ENCODE results near the gene PCDHGA5.
"Not testable (repeated sequence)": the region's sequence is repeated elsewhere in the genome, so short reads cannot be mapped to it uniquely, and the experiment has no call there.

The PCDHGA5 gene

GRCh38 chr5:141409598-141410306 is 45.8 kb downstream of the PCDHGA5 start:
- no peak for DNase-seq (ENCODE audit: low read depth, low spot score)
- Histone ChIP-seq H3K27ac (no peak overlapping the region), H3K4me3 (no peak overlapping the region), H3K9me3 (ENCODE audit: low read depth, low read length) (no peaks in the 10 kb centered on the region), H3K36me3 (ENCODE audit: insufficient read depth, low read length) (no peaks in the 10 kb centered on the region), H3K9ac (ENCODE audit: insufficient read length) (no peak overlapping the region)
- no peak for TF ChIP-seq POLR2AphosphoS5 (IDR thresholded peaks at IDR 0.05; ENCODE audit: borderline replicate concordance, low read depth, low read length)

DNA sequence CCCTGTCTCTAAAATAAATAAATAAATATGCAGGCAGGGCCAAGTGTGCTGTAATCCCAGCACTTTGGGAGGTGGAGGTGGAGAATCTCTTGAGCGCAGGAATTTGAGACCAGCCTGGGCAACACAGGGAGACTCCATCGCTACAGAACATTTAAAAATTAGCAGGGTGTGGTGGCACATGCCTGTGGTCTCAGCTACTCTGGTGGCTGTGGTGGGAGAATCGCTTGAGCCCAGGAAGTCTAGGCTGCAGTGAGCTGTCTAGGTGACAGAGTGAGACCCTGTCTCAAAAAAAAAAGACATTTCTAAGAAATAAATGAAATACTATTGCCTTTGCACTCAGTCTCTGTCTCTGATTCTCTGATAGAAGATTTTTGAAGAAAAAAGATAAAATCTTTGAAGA is 47.6 kb downstream of the PCDHGA5 start:
- no peak for TF ChIP-seq FOXP2 (optimal IDR thresholded peaks at IDR 0.05; ENCODE audit: control extremely low read depth, extremely low read length, insufficient read depth)
- no peak for TF ChIP-seq EZH2 (IDR thresholded peaks at IDR 0.05)
- no peak for TF ChIP-seq POLR2AphosphoS5 (IDR thresholded peaks at IDR 0.05; ENCODE audit: borderline replicate concordance, low read depth, low read length)
- DNase-seq (ENCODE audit: low read depth, low spot score), result no peak
- H3K9ac ChIP-seq (ENCODE audit: insufficient read length), result no peak overlapping the region
- H3K4me3 ChIP-seq, result no peak overlapping the region
- no peak overlapping the region for H3K27ac ChIP-seq
- H3K36me3 ChIP-seq (ENCODE audit: insufficient read depth, low read length), result no peaks in the 10 kb centered on the region
- H3K9me3 ChIP-seq (ENCODE audit: low read depth, low read length), result no peaks in the 10 kb centered on the region

DNA sequence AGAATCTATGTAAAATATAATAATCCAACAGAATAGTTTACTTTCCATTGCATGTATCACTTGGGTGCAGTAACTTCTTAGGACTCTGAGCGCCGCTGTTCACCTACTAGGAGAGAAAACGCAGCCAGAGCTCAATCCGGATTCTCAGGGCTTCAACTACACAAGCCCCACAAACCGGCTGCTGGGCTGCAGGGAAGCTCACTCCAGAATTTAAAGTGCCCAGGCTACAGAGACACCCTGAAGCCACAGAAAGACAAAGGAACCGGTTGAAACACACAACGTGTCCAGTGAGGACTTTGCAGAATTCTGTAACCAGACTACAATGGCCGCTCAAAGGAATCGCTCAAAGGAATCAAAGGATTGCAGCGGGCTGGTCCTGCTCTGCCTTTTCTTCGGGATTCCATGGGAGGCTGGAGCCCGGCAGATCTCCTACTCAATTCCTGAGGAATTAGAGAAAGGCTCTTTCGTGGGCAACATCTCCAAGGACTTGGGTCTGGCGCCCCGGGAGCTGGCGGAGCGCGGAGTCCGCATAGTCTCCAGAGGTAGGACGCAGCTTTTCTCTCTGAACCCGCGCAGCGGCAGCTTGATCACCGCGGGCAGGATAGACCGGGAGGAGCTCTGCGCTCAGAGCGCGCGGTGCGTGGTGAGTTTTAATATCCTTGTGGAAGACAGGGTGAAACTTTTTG is 49.0 kb downstream of the PCDHGA5 start, which contains the start of gene PCDHGA10:
Gene PCDHGA10, plus strand, starts transcription at position 134 of the 686 bp plus-strand sequence. Its CDS starts 189 bp downstream, at position 323.
- no peak within 1 kb of the TSS for H3K27ac ChIP-seq
- H3K36me3 ChIP-seq (ENCODE audit: insufficient read depth, low read length), result no peaks in the 10 kb centered on the region
- H3K9me3 ChIP-seq (ENCODE audit: low read depth, low read length), result no peaks in the 10 kb centered on the region
- H3K9ac ChIP-seq (ENCODE audit: insufficient read length), result no peak within 1 kb of the TSS
- H3K4me3 ChIP-seq, result no peak within 1 kb of the TSS
- DNase-seq (ENCODE audit: low read depth, low spot score), result no peak
- TF ChIP-seq POLR2AphosphoS5 (IDR thresholded peaks at IDR 0.05; ENCODE audit: borderline replicate concordance, low read depth, low read length) (no peak), FOXP2 (optimal IDR thresholded peaks at IDR 0.05; ENCODE audit: control extremely low read depth, extremely low read length, insufficient read depth) (no peak), EZH2 (IDR thresholded peaks at IDR 0.05) (no peak)

DNA sequence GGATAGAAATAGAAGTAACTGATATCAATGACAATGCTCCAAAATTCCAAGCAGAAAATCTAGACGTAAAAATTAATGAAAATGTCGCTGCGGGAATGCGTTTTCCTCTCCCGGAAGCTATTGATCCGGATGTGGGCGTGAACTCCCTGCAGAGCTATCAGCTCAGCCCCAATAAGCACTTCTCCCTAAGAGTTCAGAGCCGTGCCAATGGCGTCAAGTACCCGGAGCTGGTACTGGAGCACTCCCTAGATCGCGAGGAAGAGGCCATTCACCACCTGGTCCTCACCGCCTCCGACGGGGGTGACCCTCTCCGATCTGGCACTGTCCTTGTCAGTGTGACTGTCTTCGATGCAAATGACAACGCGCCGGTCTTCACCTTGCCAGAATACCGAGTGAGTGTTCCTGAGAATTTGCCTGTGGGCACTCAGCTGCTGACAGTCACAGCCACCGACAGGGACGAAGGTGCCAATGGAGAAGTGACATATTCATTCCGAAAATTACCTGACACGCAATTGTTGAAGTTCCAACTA is 49.6 kb downstream of the PCDHGA5 start:
- H3K9me3 ChIP-seq (ENCODE audit: low read depth, low read length), result no peaks in the 10 kb centered on the region
- H3K27ac ChIP-seq, result no peak overlapping the region
- no peaks in the 10 kb centered on the region for H3K36me3 ChIP-seq (ENCODE audit: insufficient read depth, low read length)
- H3K9ac ChIP-seq (ENCODE audit: insufficient read length), result no peak overlapping the region
- TF ChIP-seq POLR2AphosphoS5 (IDR thresholded peaks at IDR 0.05; ENCODE audit: borderline replicate concordance, low read depth, low read length), result no peak
- no peak overlapping the region for H3K4me3 ChIP-seq
- no peak for DNase-seq (ENCODE audit: low read depth, low spot score)

DNA sequence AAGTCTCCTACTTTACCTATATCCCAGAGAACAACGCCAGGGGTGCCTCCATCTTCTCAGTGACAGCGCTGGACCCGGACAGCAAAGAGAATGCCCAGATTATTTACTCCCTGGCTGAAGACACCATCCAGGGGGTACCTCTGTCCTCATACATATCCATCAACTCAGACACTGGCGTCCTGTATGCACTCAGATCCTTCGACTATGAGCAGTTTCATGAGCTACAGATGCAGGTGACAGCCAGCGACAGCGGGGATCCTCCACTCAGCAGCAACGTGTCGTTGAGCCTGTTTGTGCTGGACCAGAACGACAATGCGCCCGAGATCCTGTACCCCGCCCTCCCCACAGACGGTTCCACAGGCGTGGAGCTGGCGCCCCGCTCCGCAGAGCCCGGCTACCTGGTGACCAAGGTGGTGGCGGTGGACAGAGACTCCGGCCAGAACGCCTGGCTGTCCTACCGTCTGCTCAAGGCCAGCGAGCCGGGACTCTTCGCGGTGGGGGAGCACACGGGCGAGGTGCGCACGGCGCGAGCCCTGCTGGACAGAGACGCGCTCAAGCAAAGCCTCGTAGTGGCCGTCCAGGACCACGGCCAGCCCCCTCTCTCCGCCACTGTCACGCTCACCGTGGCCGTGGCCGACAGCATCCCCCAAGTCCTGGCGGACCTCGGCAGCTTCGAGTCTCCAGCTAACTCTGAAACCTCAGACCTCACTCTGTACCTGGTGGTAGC is 50.7 kb downstream of the PCDHGA5 start:
- H3K9ac ChIP-seq (ENCODE audit: insufficient read length); H3K4me3 ChIP-seq; H3K9me3 ChIP-seq (ENCODE audit: low read depth, low read length); H3K36me3 ChIP-seq (ENCODE audit: insufficient read depth, low read length); DNase-seq (ENCODE audit: low read depth, low spot score); H3K27ac ChIP-seq: not testable (repeated sequence)

DNA sequence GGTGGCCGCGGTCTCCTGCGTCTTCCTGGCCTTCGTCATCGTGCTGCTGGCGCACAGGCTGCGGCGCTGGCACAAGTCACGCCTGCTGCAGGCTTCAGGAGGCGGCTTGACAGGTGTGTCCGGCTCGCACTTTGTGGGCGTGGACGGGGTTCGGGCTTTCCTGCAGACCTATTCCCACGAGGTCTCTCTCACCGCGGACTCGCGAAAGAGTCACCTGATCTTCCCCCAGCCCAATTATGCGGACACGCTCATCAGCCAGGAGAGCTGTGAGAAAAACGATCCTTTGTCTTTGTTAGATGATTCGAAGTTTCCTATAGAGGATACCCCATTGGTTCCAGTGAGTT is 51.3 kb downstream of the PCDHGA5 start:
- not testable (repeated sequence) for H3K9me3 ChIP-seq (ENCODE audit: low read depth, low read length); H3K27ac ChIP-seq; H3K36me3 ChIP-seq (ENCODE audit: insufficient read depth, low read length); DNase-seq (ENCODE audit: low read depth, low spot score); H3K4me3 ChIP-seq; H3K9ac ChIP-seq (ENCODE audit: insufficient read length)

All from SK-N-MC (cell line).